ENCODE measurements around the gene P2RY6.

- TF ChIP-seq CTCF (conservative IDR thresholded peaks at IDR 0.05) (no peak), ZFX (IDR thresholded peaks at IDR 0.05) (no peak)
Observed at GRCh38 chr11:73257342-73258103, 14.6 kb upstream of the P2RY6 start.
